ENCODE results near the gene GNAI2. TPM values are rescaled to one million over a fixed set of nuclear protein-coding genes. Genes with fewer than 3 reads are reported as not detected.

The GNAI2 gene
- 304 and 403 TPM in 2 replicates for total RNA-seq (2014; rRNA removed; shearing (Covaris generic))
- polyA plus RNA-seq (2015; cell fraction: cytosol; rRNA removed), result 409 and 412 TPM in 2 replicates
- polyA plus RNA-seq (2015; cell fraction: nucleus; rRNA removed), result 212 and 215 TPM in 2 replicates

- peak; percentile 99 for DNase-seq (ENCODE audit: low read depth)
These were observed at the start of gene GNAI2 for GRCh38 chr3:50235716-50236483. GNAI2 (plus strand) TSS chr3:50236204; CDS start chr3:50236336, 132 bp downstream.

DNA sequence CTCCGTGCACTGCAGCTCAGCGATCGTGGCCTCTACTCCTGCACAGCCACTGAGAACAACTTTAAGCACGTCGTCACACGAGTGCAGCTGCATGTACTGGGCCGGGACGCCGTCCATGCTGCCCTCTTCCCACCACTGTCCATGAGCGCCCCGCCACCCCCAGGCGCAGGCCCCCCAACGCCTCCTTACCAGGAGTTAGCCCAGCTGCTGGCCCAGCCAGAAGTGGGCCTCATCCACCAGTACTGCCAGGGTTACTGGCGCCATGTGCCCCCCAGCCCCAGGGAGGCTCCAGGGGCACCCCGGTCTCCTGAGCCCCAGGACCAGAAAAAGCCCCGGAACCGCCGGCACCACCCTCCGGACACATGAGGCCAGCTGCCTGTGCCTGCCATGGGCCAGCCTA lies 48.3 kb upstream of the GNAI2 start:
- DNase-seq (ENCODE audit: low read depth), result no peak

GRCh38 chr3:50189274-50189673 lies 46.7 kb upstream of the GNAI2 start:
- DNase-seq (ENCODE audit: low read depth), result peak; percentile 72

GRCh38 chr3:50189989-50190388 lies 46.0 kb upstream of the GNAI2 start:
- DNase-seq (ENCODE audit: low read depth), result no peak

DNA sequence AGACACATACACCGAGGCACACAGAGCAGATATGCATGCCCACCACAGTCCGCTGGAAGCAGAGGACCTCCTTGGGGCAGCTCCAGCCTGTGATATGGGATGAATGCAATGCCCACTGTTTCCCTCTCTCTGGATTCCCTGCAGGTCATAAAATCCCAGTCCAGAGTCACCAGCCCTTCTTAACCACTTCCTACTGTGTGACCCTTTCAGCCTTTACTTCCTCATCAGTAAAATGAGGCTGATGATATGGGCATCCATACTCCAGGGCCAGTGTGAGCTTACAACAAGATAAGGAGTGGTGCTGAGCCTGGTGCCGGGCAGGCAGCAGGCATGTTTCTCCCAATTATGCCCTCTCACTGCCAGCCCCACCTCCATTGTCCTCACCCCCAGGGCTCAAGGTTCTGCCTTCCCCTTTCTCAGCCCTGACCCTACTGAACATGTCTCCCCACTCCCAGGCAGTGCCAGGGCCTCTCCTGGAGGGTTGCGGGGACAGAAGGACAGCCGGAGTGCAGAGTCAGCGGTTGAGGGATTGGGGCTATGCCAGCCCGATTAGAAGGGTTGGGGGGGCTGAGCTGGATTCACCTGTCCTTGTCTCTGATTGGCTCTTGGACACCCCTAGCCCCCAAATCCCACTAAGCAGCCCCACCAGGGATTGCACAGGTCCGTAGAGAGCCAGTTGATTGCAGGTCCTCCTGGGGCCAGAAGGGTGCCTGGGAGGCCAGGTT lies 44.9 kb upstream of the GNAI2 start, which contains the start of gene GNAT1:
TSS of gene GNAT1 (plus strand) at position 675 of the 725 bp plus-strand sequence. CDS start 116 bp downstream, outside the sequence.
- DNase-seq (ENCODE audit: low read depth), result no peak

- no peak for DNase-seq (ENCODE audit: low read depth)
These were observed 43.9 kb upstream of the GNAI2 start for GRCh38 chr3:50192124-50192523.

GRCh38 chr3:50192689-50193141 lies 43.3 kb upstream of the GNAI2 start:
- DNase-seq (ENCODE audit: low read depth), result peak; percentile 46

GRCh38 chr3:50193286-50193685 lies 42.7 kb upstream of the GNAI2 start:
- DNase-seq (ENCODE audit: low read depth), result no peak

GRCh38 chr3:50193746-50194127 lies 42.3 kb upstream of the GNAI2 start:
- no peak for DNase-seq (ENCODE audit: low read depth)

- peak; percentile 46 for DNase-seq (ENCODE audit: low read depth)
These were observed 41.7 kb upstream of the GNAI2 start for GRCh38 chr3:50194128-50194902.

DNA sequence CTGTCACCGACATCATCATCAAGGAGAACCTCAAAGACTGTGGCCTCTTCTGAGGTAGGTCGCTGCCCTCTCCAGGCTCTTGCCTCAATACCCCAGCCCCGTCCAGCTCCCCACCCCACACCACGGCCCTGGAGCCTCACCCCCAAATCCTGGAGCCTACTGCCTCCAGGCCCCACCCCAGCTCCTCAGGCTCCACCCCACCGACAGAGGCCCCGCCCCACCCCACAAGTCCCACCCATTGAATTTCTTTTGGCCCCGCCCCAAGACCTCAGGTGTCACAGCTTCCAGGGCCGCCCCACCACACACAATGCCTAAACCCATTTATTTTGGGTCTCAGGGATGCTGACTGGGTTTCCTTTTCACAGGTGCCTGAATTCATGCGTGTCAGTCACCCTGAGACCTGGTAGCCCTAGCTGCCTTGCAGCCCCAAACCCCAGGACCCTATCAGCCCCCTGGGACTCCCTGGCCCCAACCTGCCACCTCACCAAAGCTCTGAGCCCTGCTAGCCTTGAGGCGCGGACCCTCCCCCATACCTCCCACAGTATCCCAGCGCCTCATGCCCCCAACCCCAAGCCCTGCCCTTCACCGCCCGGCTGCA lies 41.0 kb upstream of the GNAI2 start:
- DNase-seq (ENCODE audit: low read depth), result no peak

GRCh38 chr3:50195501-50196252 lies 40.3 kb upstream of the GNAI2 start:
- DNase-seq (ENCODE audit: low read depth), result no peak

DNA sequence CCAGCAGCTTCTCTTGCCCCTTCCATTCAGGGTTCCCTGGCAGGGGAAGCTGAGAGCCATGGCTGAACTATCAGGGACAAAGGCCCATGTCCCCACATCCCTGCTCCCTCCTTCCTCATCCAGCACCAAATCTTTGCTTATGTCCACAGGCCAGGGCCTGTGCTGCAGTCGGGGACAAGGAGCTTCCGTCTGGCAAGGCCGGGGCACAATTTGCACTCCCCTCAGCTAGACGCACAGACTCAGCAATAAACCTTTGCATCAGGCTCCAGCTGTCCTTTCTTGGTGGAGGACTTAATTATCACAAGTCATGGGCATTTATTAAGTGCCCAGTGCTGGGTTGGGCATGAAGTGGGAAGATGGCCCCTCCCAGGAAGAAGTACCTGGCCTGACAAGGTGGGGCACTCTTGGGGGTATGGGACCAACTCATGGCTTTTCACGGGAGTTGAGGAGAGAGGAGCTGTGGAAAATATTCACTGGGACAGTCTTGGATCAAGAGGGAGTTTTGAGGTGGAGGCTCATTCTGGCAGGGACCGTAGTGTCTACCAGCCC lies 39.7 kb upstream of the GNAI2 start:
- DNase-seq (ENCODE audit: low read depth), result no peak

DNA sequence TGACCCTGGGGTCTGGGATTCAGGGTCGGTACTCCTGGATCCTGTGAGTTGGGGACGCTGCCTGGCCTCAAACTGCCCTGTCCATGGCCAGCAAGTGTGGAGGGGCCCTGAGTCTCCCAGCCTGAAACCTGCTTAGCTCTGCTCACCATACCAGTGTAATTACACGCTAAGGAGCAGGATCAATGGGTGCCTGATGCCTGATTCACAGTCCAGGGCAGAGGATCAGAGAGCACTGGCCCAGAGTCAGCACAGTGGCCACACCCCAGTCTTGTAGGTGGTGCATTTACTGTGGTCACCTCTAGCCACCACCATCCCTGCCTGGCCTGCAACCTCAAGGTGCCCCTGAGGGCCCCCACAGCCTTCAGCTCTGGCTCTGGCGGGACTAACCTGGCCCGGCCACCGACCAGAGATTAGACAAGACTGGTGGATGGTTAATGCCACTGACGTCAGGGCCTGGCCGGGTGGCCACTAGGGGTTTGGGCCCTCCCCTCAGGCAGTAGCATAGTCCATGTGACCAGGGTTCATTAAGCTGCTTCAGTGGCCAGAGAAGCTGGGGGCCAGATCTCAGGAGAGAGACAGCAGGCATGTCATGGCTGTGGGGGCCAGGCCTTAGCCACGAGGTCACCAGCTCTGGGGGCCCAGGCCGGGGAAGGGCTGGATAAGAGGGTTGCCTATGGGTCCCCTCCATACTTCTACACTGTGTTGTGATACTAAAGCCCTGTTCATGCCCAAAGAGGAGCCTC lies 34.3 kb upstream of the GNAI2 start:
- DNase-seq (ENCODE audit: low read depth), result no peak

- no peak for DNase-seq (ENCODE audit: low read depth)
These were observed 33.5 kb upstream of the GNAI2 start for GRCh38 chr3:50202353-50203112.

DNA sequence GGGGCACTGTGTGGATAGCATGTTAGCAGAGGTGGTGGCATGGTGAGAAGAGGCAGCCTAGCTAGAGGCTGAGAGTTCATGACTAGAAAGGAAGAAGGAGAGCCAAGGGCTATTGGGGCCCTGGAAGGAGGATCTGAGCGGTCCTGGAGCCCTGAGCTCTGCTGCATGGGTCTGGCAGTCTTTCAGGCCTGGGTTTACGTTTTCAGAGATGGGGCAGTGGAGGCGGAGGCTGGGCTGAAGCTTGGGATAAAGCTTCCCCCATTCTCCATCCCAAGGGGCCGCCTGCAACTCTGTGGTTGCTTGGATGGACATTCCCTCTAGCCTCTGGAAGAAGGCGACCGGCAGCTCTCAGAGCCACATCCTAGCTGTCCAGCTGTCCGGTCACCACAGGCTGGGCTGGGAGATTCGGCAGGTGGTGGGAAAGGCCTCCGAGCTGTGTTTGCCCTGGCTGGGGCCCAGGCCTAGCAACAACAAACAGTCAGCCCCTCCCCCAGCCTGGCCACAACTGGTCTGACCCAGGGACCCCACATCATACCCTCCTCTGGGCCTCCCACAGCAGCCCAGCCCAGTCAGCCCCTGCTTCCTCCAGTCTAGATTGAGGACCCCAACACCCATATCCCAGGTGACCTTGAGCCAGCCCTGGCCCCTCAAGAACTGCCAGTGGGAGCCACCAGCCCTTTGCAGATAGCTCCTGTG lies 32.7 kb upstream of the GNAI2 start:
- no peak for DNase-seq (ENCODE audit: low read depth)

DNA sequence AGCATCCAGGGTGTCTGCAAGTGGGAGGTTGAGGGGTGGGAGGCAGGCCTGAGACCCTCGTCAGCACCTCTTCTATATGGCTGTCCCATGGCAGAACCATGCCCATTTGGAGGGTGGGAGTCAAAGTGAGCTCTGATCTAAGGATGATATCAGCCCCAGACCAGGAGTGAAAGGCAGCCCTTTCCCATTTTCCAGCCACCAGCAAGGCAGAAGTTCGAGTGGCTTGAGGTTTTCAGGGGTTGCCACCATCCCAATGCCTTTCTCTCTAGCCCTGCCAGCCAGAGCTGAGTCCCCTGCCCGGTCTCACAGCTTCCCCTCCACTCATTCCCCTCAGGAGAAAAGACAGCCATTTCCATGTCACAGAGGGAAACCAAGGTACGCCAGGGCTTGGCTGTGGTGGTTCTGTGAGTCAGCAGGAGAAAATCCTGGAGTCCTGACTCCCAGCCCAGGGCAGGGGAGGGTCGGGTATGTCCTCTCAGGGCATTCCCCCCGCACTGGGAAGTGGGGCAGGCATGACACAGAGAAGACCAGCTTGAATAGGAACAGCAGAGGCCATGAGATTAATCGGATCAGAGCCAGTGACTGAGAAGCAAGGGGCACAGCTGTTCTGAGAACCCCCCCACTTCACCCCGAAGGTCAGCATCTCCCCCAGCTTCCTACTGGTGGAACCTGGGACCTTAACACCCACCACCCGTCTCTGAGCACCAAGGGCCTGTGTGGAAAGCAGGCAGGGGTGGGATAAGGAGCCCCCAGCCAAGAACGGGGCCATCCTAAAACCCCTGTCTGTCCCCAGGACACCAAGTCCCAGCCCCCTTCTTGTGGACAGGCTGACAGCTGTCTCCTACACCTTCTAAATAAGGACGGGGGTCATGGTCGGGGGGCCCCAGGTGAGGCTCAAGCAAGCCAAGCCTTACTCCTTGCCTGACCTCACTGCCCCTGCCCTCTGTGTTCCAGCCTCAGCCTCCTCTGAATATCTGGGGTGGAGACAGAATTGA lies 31.9 kb upstream of the GNAI2 start:
- DNase-seq (ENCODE audit: low read depth), result no peak

Measured in HT1080 (cell line).